ENCODE measurements around the gene ADAMTS3.
"Not testable (repeated sequence)": the region's sequence is repeated elsewhere in the genome, so short reads cannot be mapped to it uniquely, and the experiment has no call there.

Gene ADAMTS3

GRCh38 chr4:72473434-72473900 is 95.6 kb downstream of the ADAMTS3 start:
- DNase-seq (ENCODE audit: low read depth in 3 of 3) = no peak

GRCh38 chr4:72471816-72472215 is 97.2 kb downstream of the ADAMTS3 start:
- no peak for DNase-seq (ENCODE audit: low read depth in 3 of 3)

GRCh38 chr4:72468904-72469502 is 100.0 kb downstream of the ADAMTS3 start:
- DNase-seq (ENCODE audit: low read depth in 3 of 3) = no peak

GRCh38 chr4:72467633-72468032 is 101.4 kb downstream of the ADAMTS3 start:
- DNase-seq (ENCODE audit: low read depth in 3 of 3) = no peak

GRCh38 chr4:72463724-72464123 is 105.3 kb downstream of the ADAMTS3 start:
- DNase-seq (ENCODE audit: low read depth in 3 of 3) = no peak

GRCh38 chr4:72457158-72457557 is 111.9 kb downstream of the ADAMTS3 start:
- DNase-seq (ENCODE audit: low read depth in 3 of 3) = no peak

- DNase-seq (ENCODE audit: low read depth in 3 of 3) = no peak
These were observed 117.7 kb downstream of the ADAMTS3 start for GRCh38 chr4:72451349-72451748.

- DNase-seq (ENCODE audit: low read depth in 3 of 3) = no peak
These were observed 119.3 kb downstream of the ADAMTS3 start for GRCh38 chr4:72449705-72450104.

GRCh38 chr4:72448231-72448630 is 120.8 kb downstream of the ADAMTS3 start:
- no peak for DNase-seq (ENCODE audit: low read depth in 3 of 3)

GRCh38 chr4:72446353-72447055 is 122.5 kb downstream of the ADAMTS3 start:
- no peak for DNase-seq (ENCODE audit: low read depth in 3 of 3)

- no peak for DNase-seq (ENCODE audit: low read depth in 3 of 3)
These were observed 124.9 kb downstream of the ADAMTS3 start for GRCh38 chr4:72444092-72444491.

- DNase-seq (ENCODE audit: low read depth in 3 of 3) = no peak
These were observed 126.3 kb downstream of the ADAMTS3 start for GRCh38 chr4:72442715-72443114.

GRCh38 chr4:72442147-72442546 is 126.9 kb downstream of the ADAMTS3 start:
- no peak for DNase-seq (ENCODE audit: low read depth in 3 of 3)

- DNase-seq (ENCODE audit: low read depth in 3 of 3) = no peak
These were observed 128.6 kb downstream of the ADAMTS3 start for GRCh38 chr4:72440386-72440785.

GRCh38 chr4:72432975-72433374 is 136.0 kb downstream of the ADAMTS3 start:
- no peak for DNase-seq (ENCODE audit: low read depth in 3 of 3)

- DNase-seq (ENCODE audit: low read depth in 3 of 3) = no peak
These were observed 136.7 kb downstream of the ADAMTS3 start for GRCh38 chr4:72432282-72432681.

- DNase-seq (ENCODE audit: low read depth in 3 of 3) = no peak
These were observed 138.0 kb downstream of the ADAMTS3 start for GRCh38 chr4:72430988-72431387.

- DNase-seq (ENCODE audit: low read depth in 3 of 3) = no peak
These were observed 139.0 kb downstream of the ADAMTS3 start for GRCh38 chr4:72430050-72430449.

- DNase-seq (ENCODE audit: low read depth in 3 of 3) = no peak
These were observed 139.6 kb downstream of the ADAMTS3 start for GRCh38 chr4:72429397-72429889.

- no peak for DNase-seq (ENCODE audit: low read depth in 3 of 3)
These were observed 142.0 kb downstream of the ADAMTS3 start for GRCh38 chr4:72427057-72427456.

- not testable (repeated sequence) for DNase-seq (ENCODE audit: low read depth in 3 of 3)
These were observed 143.1 kb downstream of the ADAMTS3 start for GRCh38 chr4:72425908-72426307.

GRCh38 chr4:72424006-72424405 is 145.0 kb downstream of the ADAMTS3 start:
- DNase-seq (ENCODE audit: low read depth in 3 of 3) = no peak

GRCh38 chr4:72422416-72422815 is 146.6 kb downstream of the ADAMTS3 start:
- no peak for DNase-seq (ENCODE audit: low read depth in 3 of 3)
